Stimulated activated CD8-positive, alpha-beta memory T cell treated with anti-CD3 and anti-CD28 coated beads, Interleukin-4, amount 100 ng/mL, for 4 hours (primary cell): ENCODE measurements around the gene ZNF8.
"Not testable (repeated sequence)": the region's sequence is repeated elsewhere in the genome, so short reads cannot be mapped to it uniquely, and the experiment has no call there.

Experiments
- DNase-seq, 2 donors: peaks; one replicate each; pipeline ENCODE4 v3.0.0-alpha.2; 2020; ENCODE audit warnings: low read depth in 2 of 2, low spot score in 1 of 2

The ZNF8 gene

GRCh38 chr19:58334691-58335249, 56.0 kb downstream of the ZNF8 start:
- no peak for DNase-seq

- no peak for DNase-seq
Observed at GRCh38 chr19:58335630-58336029, 56.9 kb downstream of the ZNF8 start.

GRCh38 chr19:58336216-58336615, 57.5 kb downstream of the ZNF8 start:
- no peak for DNase-seq

GRCh38 chr19:58336820-58337219, 58.1 kb downstream of the ZNF8 start:
- DNase-seq, result no peak

- no peak for DNase-seq
Observed at GRCh38 chr19:58338336-58338735, 59.6 kb downstream of the ZNF8 start.

GRCh38 chr19:58338825-58339558, 60.2 kb downstream of the ZNF8 start:
- no peak for DNase-seq

GRCh38 chr19:58345558-58345957, 66.8 kb downstream of the ZNF8 start:
- no peak for DNase-seq

GRCh38 chr19:58346961-58347929, 68.5 kb downstream of the ZNF8 start:
- peak; percentile 24 to 35 for DNase-seq

- DNase-seq, result not testable (repeated sequence)
Observed at GRCh38 chr19:58348080-58348479, 69.3 kb downstream of the ZNF8 start.

GRCh38 chr19:58349590-58349989, 70.8 kb downstream of the ZNF8 start:
- DNase-seq, result no peak

- DNase-seq, result no peak
Observed at GRCh38 chr19:58350001-58350861, 71.5 kb downstream of the ZNF8 start.

- DNase-seq, result no peak
Observed at GRCh38 chr19:58350871-58351557, 72.3 kb downstream of the ZNF8 start.

GRCh38 chr19:58351558-58351878, 72.8 kb downstream of the ZNF8 start:
- no peak for DNase-seq

GRCh38 chr19:58351990-58352755, 73.4 kb downstream of the ZNF8 start:
- DNase-seq, result no peak
